ENCODE results near the gene DCDC1. TPM values are rescaled to one million over a fixed set of nuclear protein-coding genes. Genes with fewer than 3 reads are reported as not detected.

DCDC1 gene
- total RNA-seq, 1 experiment from 2014 or later, result not detected

DNA sequence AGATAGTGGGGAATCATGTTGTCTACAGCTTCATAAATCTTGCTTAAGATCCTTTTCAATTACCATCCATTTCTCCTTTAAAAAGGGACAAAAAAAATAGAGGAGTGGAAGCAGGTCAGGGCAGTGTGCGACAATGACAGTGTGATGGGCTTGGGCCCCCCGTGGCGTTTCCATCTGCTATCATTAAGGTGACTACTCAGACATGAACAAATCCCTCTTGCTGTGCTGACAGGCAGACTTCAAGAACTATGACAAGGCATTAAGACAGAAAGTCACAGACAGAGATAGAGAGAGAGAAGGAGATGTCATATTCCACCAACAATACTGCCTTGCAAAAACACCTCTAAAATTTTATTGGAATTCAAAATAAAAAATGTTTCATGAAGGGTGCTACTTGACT is 263.2 kb downstream of the DCDC1 start:
- ATAC-seq (no peak), DNase-seq (ENCODE audit: low read depth, low spot score) (no peak)
- ChIA-PET CTCF (interaction anchor here (0.6 to 1.8 kb wide), 5 partner anchors 9 to 178 kb away, joined by 3 to 9 read pairs (median 3); no protein-coding TSS in a partner anchor), POLR2A (no interaction called here)
- intact Hi-C loops (cut with micrococcal nuclease; ENCODE audit: unreplicated experiment), result loop anchor here (10.0 kb wide), 1 partner anchor 1068 kb away; no protein-coding TSS in a partner anchor
- no peaks in the 10 kb centered on the region for H3K9me3 ChIP-seq (ENCODE audit: control insufficient read depth, insufficient read depth, low read depth, low read length)
- no peaks in the 10 kb centered on the region for H3K36me3 ChIP-seq (ENCODE audit: control insufficient read depth, insufficient read depth, low read length)
- no peak for TF ChIP-seq POLR2AphosphoS5 (IDR thresholded peaks at IDR 0.05; ENCODE audit: low read depth, low read length)
- TF ChIP-seq TCF7L2 (IDR thresholded peaks at IDR 0.05; ENCODE audit: low read depth, low read length), result no peak
- no peak for TF ChIP-seq SIN3A (IDR thresholded peaks at IDR 0.05; ENCODE audit: borderline replicate concordance, insufficient read depth, low read depth, low read length)
- TF ChIP-seq CTCF (IDR thresholded peaks at IDR 0.05), result no peak
- TF ChIP-seq REST (IDR thresholded peaks at IDR 0.05; ENCODE audit: insufficient read depth in 1 of 2, low read depth in 2 of 2, low read length in 1 of 2), result no peak
- no TSS peak for BruUV-seq (replicated peaks)
- in situ Hi-C loops (cut with HindIII; ENCODE audit: low pct_unique_long_range_greater_than_20kb, low sequenced_read_pairs), result no loop called here
- H3K27me3 ChIP-seq (ENCODE audit: control insufficient read depth, insufficient read depth, low read length), result no peaks in the 10 kb centered on the region
- no peak overlapping the region for H3K4me3 ChIP-seq (ENCODE audit: low read depth in 2 of 2, low read length in 2 of 2)
- H3K27ac ChIP-seq (ENCODE audit: low read length), result no peak overlapping the region
- H3K4me1 ChIP-seq (ENCODE audit: control insufficient read depth, insufficient read depth, low read length), result no peaks in the 10 kb centered on the region

GRCh38 chr11:31102875-31103274 is 266.7 kb downstream of the DCDC1 start:
- POLR2A ChIA-PET, result no interaction called here
- in situ Hi-C loops (cut with HindIII; ENCODE audit: low pct_unique_long_range_greater_than_20kb, low sequenced_read_pairs), result no loop called here

More at GRCh38 chr11:31102875-31103274, 266.7 kb downstream of the DCDC1 start:
- Histone ChIP-seq H3K27ac (ENCODE audit: low read length) (no peak overlapping the region), H3K9me3 (ENCODE audit: control insufficient read depth, insufficient read depth, low read depth, low read length) (no peaks in the 10 kb centered on the region), H3K36me3 (ENCODE audit: control insufficient read depth, insufficient read depth, low read length) (no peaks in the 10 kb centered on the region), H3K4me3 (ENCODE audit: low read depth in 2 of 2, low read length in 2 of 2) (no peak overlapping the region), H3K27me3 (ENCODE audit: control insufficient read depth, insufficient read depth, low read length) (no peaks in the 10 kb centered on the region), H3K4me1 (ENCODE audit: control insufficient read depth, insufficient read depth, low read length) (no peaks in the 10 kb centered on the region)
- BruUV-seq (replicated peaks), result no TSS peak
- intact Hi-C loops (cut with micrococcal nuclease; ENCODE audit: unreplicated experiment), result loop anchor here (10.0 kb wide), 1 partner anchor 1072 kb away; no protein-coding TSS in a partner anchor
- TF ChIP-seq POLR2AphosphoS5 (IDR thresholded peaks at IDR 0.05; ENCODE audit: low read depth, low read length) (no peak), TCF7L2 (IDR thresholded peaks at IDR 0.05; ENCODE audit: low read depth, low read length) (no peak), SIN3A (IDR thresholded peaks at IDR 0.05; ENCODE audit: borderline replicate concordance, insufficient read depth, low read depth, low read length) (no peak), CTCF (IDR thresholded peaks at IDR 0.05) (no peak), REST (IDR thresholded peaks at IDR 0.05; ENCODE audit: insufficient read depth in 1 of 2, low read depth in 2 of 2, low read length in 1 of 2) (no peak)
- ATAC-seq (no peak), DNase-seq (ENCODE audit: low read depth, low spot score) (no peak)
- CTCF ChIA-PET, result no interaction called here

Data from Panc1 (cell line).